WTC11 (cell line): ENCODE results near the gene RPUSD4. TPM values are rescaled to one million over a fixed set of nuclear protein-coding genes. Genes with fewer than 3 reads are reported as not detected.

Source experiments
- ATAC-seq: fragments of 200-7000 bp; cut with Tn5 transposase; 2 replicates; pipeline ENCODE4 v1.10.0; 2021; ENCODE audit warnings: mild to moderate bottlenecking, moderate library complexity
- CTCF ChIA-PET: fragments of 300-600 bp; sonication (Branson Sonifier 250); formaldehyde crosslinking; loops from one replicate; lab custom pipeline; 2021; ENCODE audit warnings: antibody characterized with exemption; lab: Charles Lee
- POLR2A ChIA-PET: fragments of 350-600 bp; sonication (Branson Sonifier 250); formaldehyde crosslinking; loops from one replicate; lab custom pipeline; 2021; ENCODE audit warnings: antibody characterized with exemption; lab: Charles Lee
- DNase-seq: peaks from one replicate; pipeline ENCODE4 v3.0.0; 2021; ENCODE audit warnings: low spot score
- H3K27ac Mint-ChIP-seq: 2 replicates; pipeline ENCODE4 v1.8.0; 2021; ENCODE audit warnings: mixed read lengths
- H3K27me3 Mint-ChIP-seq: 2 replicates; pipeline ENCODE4 v1.8.0; 2021; ENCODE audit warnings: low read depth, mild to moderate bottlenecking, moderate library complexity, mixed read lengths
- H3K36me3 Mint-ChIP-seq: 2 replicates; pipeline ENCODE4 v1.8.0; 2021; ENCODE audit warnings: mixed read lengths
- H3K4me1 Mint-ChIP-seq: 2 replicates; pipeline ENCODE4 v1.8.0; 2022; ENCODE audit warnings: mixed read lengths
- H3K4me3 Mint-ChIP-seq: 2 replicates; pipeline ENCODE4 v1.8.0; 2021; ENCODE audit warnings: mild to moderate bottlenecking, moderate library complexity, mixed read lengths
- H3K9me3 Mint-ChIP-seq: 2 replicates; pipeline ENCODE4 v1.8.0; 2021; ENCODE audit warnings: mixed read lengths
- CREM ChIP-seq: sonication (generic); formaldehyde crosslinking; IDR thresholded peaks from 2 replicates; pipeline ENCODE4 v1.8.1; 2022; ENCODE audit warnings: mild to moderate bottlenecking, missing genetic modification reagents, moderate library complexity
- EMX1 ChIP-seq: fragments of 250-450 bp; sonication (Bioruptor Pico); IDR thresholded peaks from 2 replicates; pipeline ENCODE4 v1.8.0; 2021; ENCODE audit warnings: mild to moderate bottlenecking
- GTF2I ChIP-seq: fragments of 250-450 bp; sonication (Bioruptor Pico); conservative IDR thresholded peaks from 2 replicates; pipeline ENCODE4 v1.4.0; 2021; ENCODE audit warnings: mild to moderate bottlenecking
- KAT7 ChIP-seq: sonication (generic); formaldehyde crosslinking; IDR thresholded peaks from 2 replicates; pipeline ENCODE4 v1.8.1; 2023; ENCODE audit warnings: missing genetic modification reagents, mild to moderate bottlenecking, borderline replicate concordance
- MYBL2 ChIP-seq: sonication (generic); formaldehyde crosslinking; IDR thresholded peaks from 2 replicates; pipeline ENCODE4 v1.8.1; 2023; ENCODE audit warnings: mild to moderate bottlenecking, moderate library complexity, missing genetic modification reagents
- NR3C1 ChIP-seq: sonication (generic); formaldehyde crosslinking; conservative IDR thresholded peaks from 2 replicates; pipeline ENCODE4 v1.8.1; 2023; ENCODE audit warnings: low read depth, mild to moderate bottlenecking, missing genetic modification reagents
- PRRX2 ChIP-seq: fragments of 250-450 bp; sonication (Bioruptor Pico); IDR thresholded peaks from 2 replicates; pipeline ENCODE4 v1.8.0; 2021; ENCODE audit warnings: mild to moderate bottlenecking
- SMAD4 ChIP-seq: sonication (generic); formaldehyde crosslinking; IDR thresholded peaks from 2 replicates; pipeline ENCODE4 v1.8.0; 2022; ENCODE audit warnings: mild to moderate bottlenecking, missing genetic modification reagents
- SOX15 ChIP-seq: fragments of 250-450 bp; sonication (Bioruptor Pico); IDR thresholded peaks from 2 replicates; pipeline ENCODE4 v1.9.0; 2021; ENCODE audit warnings: mild to moderate bottlenecking
- SP1 ChIP-seq: sonication (generic); formaldehyde crosslinking; conservative IDR thresholded peaks from 2 replicates; pipeline ENCODE4 v1.8.1; 2022; ENCODE audit warnings: missing genetic modification reagents
- ZNF219 ChIP-seq: sonication (generic); formaldehyde crosslinking; IDR thresholded peaks from 2 replicates; pipeline ENCODE4 v1.8.0; 2023; ENCODE audit warnings: missing genetic modification reagents, mild to moderate bottlenecking, borderline replicate concordance
- ZNF232 ChIP-seq: sonication (generic); formaldehyde crosslinking; IDR thresholded peaks from 2 replicates; pipeline ENCODE4 v1.8.0; 2022; ENCODE audit warnings: mild to moderate bottlenecking, missing genetic modification reagents
- ZNF263 ChIP-seq: sonication (generic); formaldehyde crosslinking; IDR thresholded peaks from 2 replicates; pipeline ENCODE4 v1.8.1; 2022; ENCODE audit warnings: low read depth, mild to moderate bottlenecking, moderate library complexity, missing genetic modification reagents
- ZNF317 ChIP-seq: sonication (generic); formaldehyde crosslinking; IDR thresholded peaks from 2 replicates; pipeline ENCODE4 v1.8.1; 2023; ENCODE audit warnings: low read depth, mild to moderate bottlenecking, moderate library complexity, missing genetic modification reagents, borderline replicate concordance
- ZNF396 ChIP-seq: fragments of 250-450 bp; sonication (Bioruptor Pico); IDR thresholded peaks from 2 replicates; pipeline ENCODE4 v1.8.0; 2021; ENCODE audit warnings: mild to moderate bottlenecking, moderate library complexity, borderline replicate concordance
- total RNA-seq: library from RNA; stranded (reverse); gene quantifications from 3 replicates; pipeline ENCODE4 v1.2.3, GENCODE V29; 2021
- TF ChIP-seq, protein P1 (sequence below): sonication (generic); formaldehyde crosslinking; IDR thresholded peaks from 2 replicates; pipeline ENCODE4 v1.8.1; 2023; ENCODE audit warnings: mild to moderate bottlenecking, missing genetic modification reagents, moderate library complexity
- TF ChIP-seq, protein P2 (sequence below): sonication (generic); formaldehyde crosslinking; IDR thresholded peaks from 2 replicates; pipeline ENCODE4 v1.8.1; 2022; ENCODE audit warnings: mild to moderate bottlenecking, missing genetic modification reagents, moderate library complexity, borderline replicate concordance
- TF ChIP-seq, protein P3 (sequence below): sonication (generic); formaldehyde crosslinking; IDR thresholded peaks from 2 replicates; pipeline ENCODE4 v1.8.0; 2022; ENCODE audit warnings: mild to moderate bottlenecking, missing genetic modification reagents
- TF ChIP-seq, protein P4 (sequence below): sonication (generic); formaldehyde crosslinking; IDR thresholded peaks from 2 replicates; pipeline ENCODE4 v1.8.1; 2022; ENCODE audit warnings: mild to moderate bottlenecking, moderate library complexity, missing genetic modification reagents
- TF ChIP-seq, protein P5 (sequence below): sonication (generic); formaldehyde crosslinking; IDR thresholded peaks from 2 replicates; pipeline ENCODE4 v1.8.0; 2022; ENCODE audit warnings: mild to moderate bottlenecking, missing genetic modification reagents
- TF ChIP-seq, protein P6 (sequence below): sonication (generic); formaldehyde crosslinking; conservative IDR thresholded peaks from 2 replicates; pipeline ENCODE4 v1.8.1; 2022; ENCODE audit warnings: mild to moderate bottlenecking, missing genetic modification reagents
- TF ChIP-seq, protein P7 (sequence below): sonication (generic); formaldehyde crosslinking; IDR thresholded peaks from 2 replicates; pipeline ENCODE4 v1.8.1; 2022; ENCODE audit warnings: low read depth, missing genetic modification reagents, borderline replicate concordance

Gene RPUSD4
- total RNA-seq, 1 experiment from 2014 or later: 46.6 TPM

DNA sequence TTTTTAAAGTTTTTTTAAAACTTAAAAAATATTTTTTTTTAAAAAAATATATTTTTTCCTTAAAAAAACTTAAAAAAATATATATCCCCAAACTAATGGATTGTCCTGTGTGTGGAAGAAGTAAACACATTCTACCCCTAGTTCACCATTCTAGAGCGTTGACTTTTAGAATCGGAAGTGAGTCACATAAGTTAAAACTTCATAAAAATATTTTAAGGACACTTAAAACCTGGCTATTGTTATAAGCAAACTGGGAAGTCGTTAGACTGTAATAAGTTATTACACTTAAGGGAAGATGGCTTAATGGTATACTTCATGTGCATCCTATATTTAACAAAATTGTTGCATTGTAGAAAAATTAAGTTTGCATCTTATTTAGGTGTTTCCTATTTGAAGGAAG, 21.2 kb upstream of the RPUSD4 start (continued):
- TF ChIP-seq, protein P1, sequence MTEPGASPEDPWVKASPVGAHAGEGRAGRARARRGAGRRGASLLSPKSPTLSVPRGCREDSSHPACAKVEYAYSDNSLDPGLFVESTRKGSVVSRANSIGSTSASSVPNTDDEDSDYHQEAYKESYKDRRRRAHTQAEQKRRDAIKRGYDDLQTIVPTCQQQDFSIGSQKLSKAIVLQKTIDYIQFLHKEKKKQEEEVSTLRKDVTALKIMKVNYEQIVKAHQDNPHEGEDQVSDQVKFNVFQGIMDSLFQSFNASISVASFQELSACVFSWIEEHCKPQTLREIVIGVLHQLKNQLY (CRISPR knock-in tag): no peak
- TF ChIP-seq, protein P2, sequence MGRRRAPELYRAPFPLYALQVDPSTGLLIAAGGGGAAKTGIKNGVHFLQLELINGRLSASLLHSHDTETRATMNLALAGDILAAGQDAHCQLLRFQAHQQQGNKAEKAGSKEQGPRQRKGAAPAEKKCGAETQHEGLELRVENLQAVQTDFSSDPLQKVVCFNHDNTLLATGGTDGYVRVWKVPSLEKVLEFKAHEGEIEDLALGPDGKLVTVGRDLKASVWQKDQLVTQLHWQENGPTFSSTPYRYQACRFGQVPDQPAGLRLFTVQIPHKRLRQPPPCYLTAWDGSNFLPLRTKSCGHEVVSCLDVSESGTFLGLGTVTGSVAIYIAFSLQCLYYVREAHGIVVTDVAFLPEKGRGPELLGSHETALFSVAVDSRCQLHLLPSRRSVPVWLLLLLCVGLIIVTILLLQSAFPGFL: no peak
- no peak for TF ChIP-seq EMX1 (CRISPR knock-in tag)
- no peak for TF ChIP-seq ZNF317 (CRISPR knock-in tag)
- TF ChIP-seq SMAD4: no peak
- TF ChIP-seq MYBL2 (CRISPR knock-in tag): no peak
- no peak for TF ChIP-seq ZNF396 (CRISPR knock-in tag)
- no peak for TF ChIP-seq GTF2I (CRISPR knock-in tag)
- TF ChIP-seq ZNF263: no peak
- no peak for TF ChIP-seq PRRX2 (CRISPR knock-in tag)

DNA sequence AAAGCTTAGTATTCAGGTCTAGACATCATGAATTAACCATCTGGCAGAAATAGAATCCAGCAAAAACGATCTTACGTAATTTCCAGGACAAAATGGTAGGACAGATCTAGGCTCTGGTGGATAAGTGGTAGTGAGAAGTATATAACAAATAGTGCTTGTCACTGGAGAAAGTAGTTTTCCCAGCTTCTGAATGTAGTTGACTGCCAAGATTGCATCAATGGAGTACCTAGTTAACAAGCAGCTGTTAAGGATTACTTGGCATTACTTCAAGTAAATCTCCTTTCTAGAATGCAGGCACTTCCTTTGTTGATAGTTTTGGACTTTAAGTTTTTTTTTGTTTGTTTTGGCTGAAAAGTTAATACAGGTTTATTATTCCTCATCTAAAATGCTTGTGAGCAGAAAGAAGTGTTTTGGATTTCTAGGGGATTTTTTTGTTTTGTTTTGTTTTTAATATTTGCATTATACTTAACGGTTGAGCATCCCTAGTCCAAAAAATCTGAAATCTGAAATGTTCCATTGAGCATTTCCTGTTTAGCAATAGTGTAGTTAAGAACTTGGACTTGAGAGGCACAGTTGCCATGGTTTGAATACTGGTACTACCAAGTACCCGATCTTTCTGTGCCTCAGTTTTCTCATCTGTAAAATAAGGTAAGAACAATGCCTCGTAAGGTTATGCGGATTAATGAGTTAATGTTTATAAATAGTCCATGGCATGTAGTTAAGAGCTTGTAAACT, 20.4 kb upstream of the RPUSD4 start:
- DNase-seq (no peak), ATAC-seq (no peak)
- Mint-ChIP-seq H3K27ac (no peak overlapping the region), H3K27me3 (no peaks in the 10 kb centered on the region), H3K4me3 (no peak overlapping the region), H3K9me3 (no peaks in the 10 kb centered on the region), H3K4me1 (no peaks in the 10 kb centered on the region), H3K36me3 (peaks cover 22% of the 10 kb centered on the region)
- ChIA-PET CTCF (no interaction called here), POLR2A (no interaction called here)
- TF ChIP-seq ZNF219: no peak
- no peak for TF ChIP-seq KAT7

DNA sequence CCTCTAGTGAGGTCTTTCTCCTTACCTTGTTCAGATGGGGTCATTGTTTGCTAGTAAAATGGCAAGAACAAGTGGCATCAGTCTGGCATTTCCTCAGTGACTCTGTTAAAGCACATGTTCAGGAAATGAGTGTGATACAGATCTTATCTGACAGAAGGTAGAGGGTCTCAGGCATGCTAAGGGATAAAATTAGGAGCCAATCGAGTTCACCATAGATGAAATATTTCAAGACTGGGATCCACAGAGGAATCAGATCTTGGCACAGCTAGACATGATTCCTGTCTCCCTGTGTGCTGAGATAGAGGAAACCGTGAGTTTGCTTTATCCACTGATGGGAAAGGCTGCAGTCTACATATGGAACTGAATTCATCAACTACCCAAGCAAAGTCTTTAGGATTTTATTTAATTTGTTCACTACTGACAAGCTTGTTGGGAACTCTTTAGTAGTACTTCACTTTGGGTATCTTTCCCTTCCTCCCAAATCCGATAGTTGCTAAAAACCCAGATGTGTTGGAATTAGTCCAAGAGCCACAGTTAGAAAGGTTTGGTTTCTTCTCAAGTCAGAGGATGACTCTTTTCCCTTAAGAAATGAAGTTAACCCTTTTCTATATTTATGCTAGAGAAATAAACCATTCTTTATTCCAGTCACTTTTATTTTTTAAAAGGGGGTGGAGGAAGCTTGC, 18.5 kb upstream of the RPUSD4 start:
- TF ChIP-seq, protein P3, sequence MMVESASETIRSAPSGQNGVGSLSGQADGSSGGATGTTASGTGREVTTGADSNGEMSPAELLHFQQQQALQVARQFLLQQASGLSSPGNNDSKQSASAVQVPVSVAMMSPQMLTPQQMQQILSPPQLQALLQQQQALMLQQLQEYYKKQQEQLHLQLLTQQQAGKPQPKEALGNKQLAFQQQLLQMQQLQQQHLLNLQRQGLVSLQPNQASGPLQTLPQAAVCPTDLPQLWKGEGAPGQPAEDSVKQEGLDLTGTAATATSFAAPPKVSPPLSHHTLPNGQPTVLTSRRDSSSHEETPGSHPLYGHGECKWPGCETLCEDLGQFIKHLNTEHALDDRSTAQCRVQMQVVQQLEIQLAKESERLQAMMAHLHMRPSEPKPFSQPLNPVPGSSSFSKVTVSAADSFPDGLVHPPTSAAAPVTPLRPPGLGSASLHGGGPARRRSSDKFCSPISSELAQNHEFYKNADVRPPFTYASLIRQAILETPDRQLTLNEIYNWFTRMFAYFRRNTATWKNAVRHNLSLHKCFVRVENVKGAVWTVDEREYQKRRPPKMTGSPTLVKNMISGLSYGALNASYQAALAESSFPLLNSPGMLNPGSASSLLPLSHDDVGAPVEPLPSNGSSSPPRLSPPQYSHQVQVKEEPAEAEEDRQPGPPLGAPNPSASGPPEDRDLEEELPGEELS (CRISPR knock-in tag): no peak
- TF ChIP-seq ZNF396 (CRISPR knock-in tag): no peak
- Mint-ChIP-seq H3K36me3 (peaks cover 18% of the 10 kb centered on the region), H3K9me3 (peaks cover 8% of the 10 kb centered on the region), H3K27ac (no peak overlapping the region), H3K4me1 (no peaks in the 10 kb centered on the region), H3K27me3 (no peaks in the 10 kb centered on the region), H3K4me3 (no peak overlapping the region)
- ATAC-seq (no peak), DNase-seq (no peak)
- CTCF ChIA-PET: no interaction called here
- POLR2A ChIA-PET: no interaction called here

DNA sequence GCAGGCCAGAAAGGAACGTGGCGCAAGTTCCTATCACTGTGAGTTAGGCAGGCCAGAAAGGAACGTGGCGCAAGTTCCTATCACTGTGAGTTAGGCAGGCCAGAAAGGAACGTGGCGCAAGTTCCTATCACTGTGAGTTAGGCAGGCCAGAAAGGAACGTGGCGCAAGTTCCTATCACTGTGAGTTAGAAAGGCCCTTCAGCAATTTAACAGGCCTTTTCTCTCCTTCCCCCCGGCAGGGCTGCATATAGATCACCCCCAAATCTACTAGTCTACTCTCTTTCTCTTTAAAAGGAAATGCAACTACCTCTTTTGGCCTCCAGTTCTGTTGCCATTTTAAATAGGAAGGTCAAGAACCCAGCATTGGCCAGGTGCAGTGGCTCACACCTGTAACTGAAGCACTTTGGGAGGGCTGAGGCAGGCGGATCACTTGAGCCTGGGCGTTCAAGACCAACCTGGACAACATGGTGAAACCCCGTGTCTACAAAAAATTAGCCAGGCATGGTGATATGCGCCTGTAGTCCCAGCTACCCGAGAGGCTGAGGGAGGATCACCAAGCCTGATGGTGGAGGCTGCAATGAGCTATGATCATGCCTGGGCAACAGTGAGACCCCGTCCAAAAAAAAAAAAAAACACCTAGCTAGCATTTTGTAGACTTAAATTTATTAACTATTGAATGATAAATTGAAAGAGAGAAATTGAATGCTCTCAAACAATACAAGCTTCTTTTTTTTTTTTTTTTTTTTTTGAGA, 15.1 kb upstream of the RPUSD4 start:
- Mint-ChIP-seq H3K4me1 (no peaks in the 10 kb centered on the region), H3K27me3 (no peaks in the 10 kb centered on the region), H3K4me3 (no peak overlapping the region), H3K36me3 (peaks cover 18% of the 10 kb centered on the region), H3K9me3 (peaks cover 13% of the 10 kb centered on the region), H3K27ac (no peak overlapping the region)
- ATAC-seq (no peak), DNase-seq (no peak)
- POLR2A ChIA-PET: no interaction called here
- CTCF ChIA-PET: interaction anchor here (0.7 kb wide), 1 partner anchor 9 kb away, joined by 4 read pairs; no protein-coding TSS in a partner anchor
- TF ChIP-seq, protein P4, sequence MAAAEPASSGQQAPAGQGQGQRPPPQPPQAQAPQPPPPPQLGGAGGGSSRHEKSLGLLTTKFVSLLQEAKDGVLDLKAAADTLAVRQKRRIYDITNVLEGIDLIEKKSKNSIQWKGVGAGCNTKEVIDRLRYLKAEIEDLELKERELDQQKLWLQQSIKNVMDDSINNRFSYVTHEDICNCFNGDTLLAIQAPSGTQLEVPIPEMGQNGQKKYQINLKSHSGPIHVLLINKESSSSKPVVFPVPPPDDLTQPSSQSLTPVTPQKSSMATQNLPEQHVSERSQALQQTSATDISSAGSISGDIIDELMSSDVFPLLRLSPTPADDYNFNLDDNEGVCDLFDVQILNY: no peak
- TF ChIP-seq, protein P5, sequence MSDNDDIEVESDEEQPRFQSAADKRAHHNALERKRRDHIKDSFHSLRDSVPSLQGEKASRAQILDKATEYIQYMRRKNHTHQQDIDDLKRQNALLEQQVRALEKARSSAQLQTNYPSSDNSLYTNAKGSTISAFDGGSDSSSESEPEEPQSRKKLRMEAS: no peak
- TF ChIP-seq SOX15 (CRISPR knock-in tag) (no peak), NR3C1 (CRISPR knock-in tag) (no peak), ZNF263 (no peak), SP1 (no peak), ZNF232 (CRISPR knock-in tag) (no peak), CREM (no peak)
- TF ChIP-seq, protein P6, sequence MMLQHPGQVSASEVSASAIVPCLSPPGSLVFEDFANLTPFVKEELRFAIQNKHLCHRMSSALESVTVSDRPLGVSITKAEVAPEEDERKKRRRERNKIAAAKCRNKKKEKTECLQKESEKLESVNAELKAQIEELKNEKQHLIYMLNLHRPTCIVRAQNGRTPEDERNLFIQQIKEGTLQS (CRISPR knock-in tag): no peak
- TF ChIP-seq, protein P7, sequence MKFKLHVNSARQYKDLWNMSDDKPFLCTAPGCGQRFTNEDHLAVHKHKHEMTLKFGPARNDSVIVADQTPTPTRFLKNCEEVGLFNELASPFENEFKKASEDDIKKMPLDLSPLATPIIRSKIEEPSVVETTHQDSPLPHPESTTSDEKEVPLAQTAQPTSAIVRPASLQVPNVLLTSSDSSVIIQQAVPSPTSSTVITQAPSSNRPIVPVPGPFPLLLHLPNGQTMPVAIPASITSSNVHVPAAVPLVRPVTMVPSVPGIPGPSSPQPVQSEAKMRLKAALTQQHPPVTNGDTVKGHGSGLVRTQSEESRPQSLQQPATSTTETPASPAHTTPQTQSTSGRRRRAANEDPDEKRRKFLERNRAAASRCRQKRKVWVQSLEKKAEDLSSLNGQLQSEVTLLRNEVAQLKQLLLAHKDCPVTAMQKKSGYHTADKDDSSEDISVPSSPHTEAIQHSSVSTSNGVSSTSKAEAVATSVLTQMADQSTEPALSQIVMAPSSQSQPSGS (CRISPR knock-in tag): no peak
